Endothelial cell of umbilical vein (primary cell): ENCODE results near the gene NEURL2.

ENCODE experiments used
- EZH2 ChIP-seq: IDR thresholded peaks from 2 replicates; pipeline ENCODE4 v1.6.1; 2012; ENCODE audit warnings: borderline replicate concordance, low read depth, mild to moderate bottlenecking, moderate library complexity, low read length, inconsistent platforms; ENCODE audit not compliant: severe bottlenecking
- JUN ChIP-seq: IDR thresholded peaks from 2 replicates; pipeline ENCODE4 v1.6.1; 2011; ENCODE audit warnings: borderline replicate concordance, low read depth; ENCODE audit not compliant: insufficient read length, insufficient read depth
- POLR2A ChIP-seq: IDR thresholded peaks from 2 replicates; pipeline ENCODE4 v1.6.1; 2012; ENCODE audit warnings: low read depth, mild to moderate bottlenecking, control low read depth, low read length
- TF ChIP-seq, protein P1 (sequence below), 2 donors: IDR thresholded peaks; 1 replicate in 1 of 2; 2 replicates in 1 of 2; pipeline ENCODE4 v1.5.1; 2011; ENCODE audit warnings: low read length in 2 of 2, mild to moderate bottlenecking in 2 of 2, moderate library complexity in 2 of 2, control low read depth in 1 of 2, inconsistent platforms in 1 of 2, low read depth in 1 of 2; ENCODE audit not compliant: insufficient read depth in 1 of 2; ENCODE audit errors: extremely low read depth in 1 of 2

DNA sequence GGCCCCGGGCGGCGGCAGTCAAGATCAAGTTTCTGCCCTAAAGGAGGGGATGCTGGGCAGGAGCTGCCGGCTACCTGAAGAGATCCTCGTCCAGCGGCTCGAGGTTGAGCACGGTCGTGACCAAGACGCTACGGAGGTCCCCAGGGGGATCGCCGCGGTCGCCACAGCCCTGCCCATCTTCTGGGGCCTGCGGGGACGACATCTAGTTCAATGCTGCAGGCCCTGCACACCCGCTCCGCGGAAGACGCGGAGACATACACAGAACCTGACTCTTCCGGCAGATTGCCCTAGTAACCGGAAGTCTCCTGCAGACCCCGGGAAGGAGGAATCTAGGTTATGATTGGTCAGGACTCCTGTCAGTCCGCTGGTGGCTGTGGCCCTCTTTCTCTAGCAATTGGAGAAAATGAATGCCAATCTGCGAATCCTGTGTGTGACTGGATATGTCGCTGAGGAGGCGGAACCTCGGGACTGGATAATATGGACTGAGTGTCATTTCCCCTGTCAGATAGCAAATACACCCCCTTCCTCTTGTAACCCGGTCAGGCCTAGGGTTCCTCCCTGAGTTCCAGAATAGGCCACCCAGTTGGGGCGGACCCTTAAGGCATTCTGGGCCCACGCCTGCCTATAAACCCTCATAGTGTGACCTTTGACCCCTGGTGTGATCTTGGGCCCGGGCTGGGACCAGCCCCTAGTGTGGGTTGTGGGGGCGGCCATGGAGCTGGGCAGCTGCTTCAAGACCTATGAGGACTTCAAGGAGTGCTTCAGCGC lies 33.7 kb downstream of the NEURL2 start, which contains the start of the genes ACOT8 and ZSWIM3:
- TF ChIP-seq, protein P1, sequence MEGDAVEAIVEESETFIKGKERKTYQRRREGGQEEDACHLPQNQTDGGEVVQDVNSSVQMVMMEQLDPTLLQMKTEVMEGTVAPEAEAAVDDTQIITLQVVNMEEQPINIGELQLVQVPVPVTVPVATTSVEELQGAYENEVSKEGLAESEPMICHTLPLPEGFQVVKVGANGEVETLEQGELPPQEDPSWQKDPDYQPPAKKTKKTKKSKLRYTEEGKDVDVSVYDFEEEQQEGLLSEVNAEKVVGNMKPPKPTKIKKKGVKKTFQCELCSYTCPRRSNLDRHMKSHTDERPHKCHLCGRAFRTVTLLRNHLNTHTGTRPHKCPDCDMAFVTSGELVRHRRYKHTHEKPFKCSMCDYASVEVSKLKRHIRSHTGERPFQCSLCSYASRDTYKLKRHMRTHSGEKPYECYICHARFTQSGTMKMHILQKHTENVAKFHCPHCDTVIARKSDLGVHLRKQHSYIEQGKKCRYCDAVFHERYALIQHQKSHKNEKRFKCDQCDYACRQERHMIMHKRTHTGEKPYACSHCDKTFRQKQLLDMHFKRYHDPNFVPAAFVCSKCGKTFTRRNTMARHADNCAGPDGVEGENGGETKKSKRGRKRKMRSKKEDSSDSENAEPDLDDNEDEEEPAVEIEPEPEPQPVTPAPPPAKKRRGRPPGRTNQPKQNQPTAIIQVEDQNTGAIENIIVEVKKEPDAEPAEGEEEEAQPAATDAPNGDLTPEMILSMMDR (IDR thresholded peaks at IDR 0.05; ENCODE audit: extremely low read depth in 1 of 2, insufficient read depth in 1 of 2, low read depth in 1 of 2, low read length in 2 of 2) = no peak
- TF ChIP-seq EZH2 (no peak), POLR2A (peak; percentile 91), JUN (no peak)
